Upper lobe of right lung (tissue), 1 donor: ENCODE measurements around the gene LRRC7. TPM values are rescaled to one million over a fixed set of nuclear protein-coding genes. Genes with fewer than 3 reads are reported as not detected.

Experiments used
- ATAC-seq: fragments of 200-7000 bp; cut with Tn5 transposase; one replicate; pipeline ENCODE4 v1.9.1; 2020; ENCODE audit warnings: mild to moderate bottlenecking, moderate library complexity
- DNase-seq: peaks from one replicate; pipeline ENCODE4 v3.0.0-alpha.2; 2020
- H3K27ac ChIP-seq: fragments of 200-600 bp; one replicate; pipeline ENCODE4 v1.8.0; 2022
- H3K27me3 ChIP-seq: fragments of 200-600 bp; one replicate; pipeline ENCODE4 v1.8.0; 2022; ENCODE audit warnings: mild to moderate bottlenecking
- H3K36me3 ChIP-seq: fragments of 200-600 bp; one replicate; pipeline ENCODE4 v1.8.0; 2022
- H3K4me1 ChIP-seq: fragments of 200-600 bp; one replicate; pipeline ENCODE4 v1.8.0; 2022
- H3K4me3 ChIP-seq: fragments of 200-600 bp; one replicate; pipeline ENCODE4 v1.8.0; 2022; ENCODE audit warnings: mild to moderate bottlenecking
- H3K9me3 ChIP-seq: fragments of 200-600 bp; one replicate; pipeline ENCODE4 v1.8.0; 2022
- intact Hi-C: fragments of 100-400 bp; cut with DNase I; formaldehyde crosslinking; loops from one replicate; pipeline ENCODE4 v1.11.0; 2022
- total RNA-seq: library from RNA; stranded (reverse); fragmentation: NEBNext Ultra II Directional; extraction: Animal tissue kit (Norgen Biotek cat#: 25700); gene quantifications from one replicate; pipeline ENCODE4 v1.2.1, GENCODE V29; 2021
- TF ChIP-seq, protein P1 (sequence below): fragments of 200-600 bp; IDR thresholded peaks from one replicate; pipeline ENCODE4 v1.8.0; 2022; ENCODE audit warnings: antibody characterized with exemption
- donor health status: DM: no; HTN: yes; CAD: no; lungs with severe emphysema.

The LRRC7 gene
- total RNA-seq, 1 donor from 2014 or later = not detected

DNA sequence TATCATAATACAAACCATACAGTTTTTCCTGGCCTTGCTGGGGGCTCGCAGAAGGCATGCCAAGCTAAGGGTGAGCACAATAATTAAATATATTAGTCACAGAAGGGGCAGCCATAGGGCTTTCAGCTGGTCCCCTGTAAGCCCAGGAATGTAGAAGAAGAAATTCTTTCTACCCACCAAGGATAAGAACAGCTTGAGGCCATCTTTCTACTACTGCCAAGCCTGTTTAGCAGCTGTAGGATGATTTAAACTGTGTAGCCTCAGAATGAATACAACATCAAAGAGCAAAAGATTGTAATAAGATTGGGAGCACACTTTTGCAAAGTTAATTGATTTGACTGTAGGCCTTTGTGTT lies 171.5 kb downstream of the LRRC7 start:
- ATAC-seq (no peak), DNase-seq (no peak)
- H3K4me1 ChIP-seq = no peaks in the 10 kb centered on the region
- intact Hi-C loops = no loop called here
- TF ChIP-seq, protein P1, sequence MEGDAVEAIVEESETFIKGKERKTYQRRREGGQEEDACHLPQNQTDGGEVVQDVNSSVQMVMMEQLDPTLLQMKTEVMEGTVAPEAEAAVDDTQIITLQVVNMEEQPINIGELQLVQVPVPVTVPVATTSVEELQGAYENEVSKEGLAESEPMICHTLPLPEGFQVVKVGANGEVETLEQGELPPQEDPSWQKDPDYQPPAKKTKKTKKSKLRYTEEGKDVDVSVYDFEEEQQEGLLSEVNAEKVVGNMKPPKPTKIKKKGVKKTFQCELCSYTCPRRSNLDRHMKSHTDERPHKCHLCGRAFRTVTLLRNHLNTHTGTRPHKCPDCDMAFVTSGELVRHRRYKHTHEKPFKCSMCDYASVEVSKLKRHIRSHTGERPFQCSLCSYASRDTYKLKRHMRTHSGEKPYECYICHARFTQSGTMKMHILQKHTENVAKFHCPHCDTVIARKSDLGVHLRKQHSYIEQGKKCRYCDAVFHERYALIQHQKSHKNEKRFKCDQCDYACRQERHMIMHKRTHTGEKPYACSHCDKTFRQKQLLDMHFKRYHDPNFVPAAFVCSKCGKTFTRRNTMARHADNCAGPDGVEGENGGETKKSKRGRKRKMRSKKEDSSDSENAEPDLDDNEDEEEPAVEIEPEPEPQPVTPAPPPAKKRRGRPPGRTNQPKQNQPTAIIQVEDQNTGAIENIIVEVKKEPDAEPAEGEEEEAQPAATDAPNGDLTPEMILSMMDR = no peak
- no peaks in the 10 kb centered on the region for H3K9me3 ChIP-seq
- H3K27me3 ChIP-seq = peaks cover 2% of the 10 kb centered on the region
- H3K36me3 ChIP-seq = no peaks in the 10 kb centered on the region
- no peak overlapping the region for H3K4me3 ChIP-seq
- no peak overlapping the region for H3K27ac ChIP-seq

DNA sequence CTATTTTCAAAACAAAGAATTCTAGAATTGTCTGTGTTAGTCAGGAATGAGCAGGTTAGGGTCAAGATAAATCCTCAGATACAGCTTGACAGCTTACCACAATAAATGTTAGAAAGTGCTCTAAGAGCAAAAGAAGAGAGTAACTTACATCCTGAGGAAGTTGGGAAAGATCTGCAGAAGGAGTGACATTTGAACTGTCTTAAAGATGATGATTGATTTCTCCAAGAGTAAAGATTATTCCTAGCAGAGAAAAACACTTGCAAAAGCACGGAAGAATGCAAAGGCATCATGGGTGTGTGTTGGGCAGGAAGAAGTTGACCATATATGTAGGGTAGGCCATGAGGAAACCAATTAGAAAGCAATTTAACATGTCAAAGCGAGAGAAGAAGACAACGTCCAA lies 175.4 kb downstream of the LRRC7 start:
- Histone ChIP-seq H3K27ac (no peak overlapping the region), H3K27me3 (peaks cover under 1% of the 10 kb centered on the region), H3K4me3 (no peak overlapping the region), H3K4me1 (no peaks in the 10 kb centered on the region), H3K9me3 (no peaks in the 10 kb centered on the region), H3K36me3 (no peaks in the 10 kb centered on the region)
- DNase-seq = no peak
- ATAC-seq = no peak
- intact Hi-C loops = no loop called here
- TF ChIP-seq, protein P1 = no peak

DNA sequence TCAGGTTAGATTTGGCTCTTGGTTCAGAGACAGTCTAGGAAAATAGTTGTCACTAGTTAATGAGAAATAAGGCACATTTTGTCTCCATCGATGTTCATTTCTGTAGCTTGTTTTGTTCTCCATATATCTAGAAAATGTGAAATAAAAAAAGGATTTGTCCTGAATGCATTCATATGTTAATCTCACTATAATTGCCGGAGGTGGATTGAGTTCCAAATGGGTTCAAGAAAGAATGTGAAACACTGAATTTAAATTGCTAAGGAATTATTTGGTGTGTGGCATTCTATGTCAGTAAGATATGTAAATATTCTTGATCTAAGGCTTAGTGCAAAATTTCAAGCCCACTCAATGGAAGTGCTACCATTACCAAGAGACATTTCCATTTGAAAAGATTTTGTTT lies 176.7 kb downstream of the LRRC7 start:
- DNase-seq (no peak), ATAC-seq (no peak)
- no peak overlapping the region for H3K4me3 ChIP-seq
- TF ChIP-seq, protein P1 = no peak
- H3K36me3 ChIP-seq = no peaks in the 10 kb centered on the region
- H3K4me1 ChIP-seq = no peaks in the 10 kb centered on the region
- H3K27ac ChIP-seq = no peak overlapping the region
- intact Hi-C loops = no loop called here
- H3K27me3 ChIP-seq = no peaks in the 10 kb centered on the region
- no peaks in the 10 kb centered on the region for H3K9me3 ChIP-seq

DNA sequence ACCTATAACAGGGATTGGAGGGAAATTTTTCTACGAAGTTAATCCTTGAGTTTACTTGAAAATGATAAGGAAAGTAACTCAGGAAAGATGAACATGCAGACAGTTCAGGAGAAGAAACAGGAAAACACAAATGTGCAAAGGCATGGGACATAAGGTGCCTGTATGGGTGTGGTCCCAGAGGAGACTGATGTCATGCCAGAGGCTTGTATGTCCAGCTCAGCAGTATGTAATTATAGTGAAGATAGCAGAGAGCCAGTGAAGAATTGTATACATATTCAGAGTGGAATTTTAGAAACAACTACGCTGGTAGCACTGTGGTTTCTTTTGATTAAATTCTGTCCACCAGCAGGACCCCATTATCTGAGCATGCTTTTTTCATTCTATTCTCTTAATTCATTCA lies 179.5 kb downstream of the LRRC7 start:
- ATAC-seq (no peak), DNase-seq (no peak)
- intact Hi-C loops = no loop called here
- Histone ChIP-seq H3K36me3 (no peaks in the 10 kb centered on the region), H3K27me3 (no peaks in the 10 kb centered on the region), H3K27ac (no peak overlapping the region), H3K9me3 (no peaks in the 10 kb centered on the region), H3K4me3 (no peak overlapping the region), H3K4me1 (no peaks in the 10 kb centered on the region)
- TF ChIP-seq, protein P1 = no peak

DNA sequence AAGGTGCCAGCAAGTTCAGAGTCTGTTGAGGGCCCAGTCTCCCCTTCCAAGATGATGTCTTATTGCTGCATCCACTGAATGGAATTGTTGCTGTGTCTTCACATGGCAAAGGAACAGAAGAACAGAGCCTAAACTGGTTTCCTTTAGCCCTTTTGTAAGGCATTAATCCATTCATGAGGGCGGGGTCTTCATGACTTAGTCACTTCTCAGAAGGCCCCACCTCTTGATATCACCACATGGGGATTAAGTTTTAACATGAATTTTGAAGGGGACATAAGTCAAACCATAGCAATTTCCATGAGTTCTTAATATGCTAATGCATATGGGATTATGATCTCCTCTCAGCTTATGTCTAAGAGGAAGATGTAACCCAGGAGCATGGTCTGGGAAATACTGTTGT lies 182.9 kb downstream of the LRRC7 start:
- intact Hi-C loops = no loop called here
- no peak for ATAC-seq
- no peaks in the 10 kb centered on the region for H3K36me3 ChIP-seq

DNA sequence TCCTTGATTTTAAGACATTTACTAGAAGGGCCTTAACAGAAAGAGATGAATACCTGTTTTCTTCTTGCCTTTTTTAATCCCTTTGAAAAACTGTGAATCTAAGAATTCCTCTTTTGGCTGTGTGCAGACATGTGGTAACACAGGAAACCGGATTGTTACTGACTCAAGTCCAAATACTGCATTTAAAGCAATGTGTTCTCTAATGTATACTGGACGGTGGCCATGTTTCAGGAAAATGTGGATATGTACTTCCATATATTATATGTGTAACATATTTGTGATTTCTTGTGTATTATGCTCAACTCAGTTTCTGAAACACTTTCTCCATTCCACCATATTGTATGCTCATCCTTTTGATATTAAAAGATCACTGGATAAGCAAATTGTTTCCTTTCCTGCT lies 185.1 kb downstream of the LRRC7 start:
- DNase-seq (no peak), ATAC-seq (no peak)
- Histone ChIP-seq H3K27me3 (no peaks in the 10 kb centered on the region), H3K27ac (no peak overlapping the region), H3K4me3 (no peak overlapping the region), H3K4me1 (no peaks in the 10 kb centered on the region), H3K36me3 (no peaks in the 10 kb centered on the region), H3K9me3 (no peaks in the 10 kb centered on the region)
- intact Hi-C loops = no loop called here
- TF ChIP-seq, protein P1 = no peak

More for the DNA sequence above, 182.9 kb downstream of the LRRC7 start:
- H3K4me1 ChIP-seq = no peaks in the 10 kb centered on the region
- H3K27me3 ChIP-seq = no peaks in the 10 kb centered on the region
- DNase-seq = no peak
- H3K4me3 ChIP-seq = no peak overlapping the region
- no peak overlapping the region for H3K27ac ChIP-seq
- TF ChIP-seq, protein P1 = no peak
- H3K9me3 ChIP-seq = no peaks in the 10 kb centered on the region
